HG02759 (cell line): Measurements from ENCODE around the gene CRHR2.
A peak's percentile ranks its signal among the peaks of the same experiment; 100 is the strongest.

Experiments
- ATAC-seq: cut with Tn5 transposase; IDR thresholded peaks from one replicate; pipeline ENCODE4 v1.9.1; 2021; ENCODE audit warnings: mild to moderate bottlenecking, moderate library complexity; ENCODE audit not compliant: unreplicated experiment

The CRHR2 gene

GRCh38 chr7:30633223-30633622 lies 49.0 kb downstream of the CRHR2 start:
- ATAC-seq = no peak

GRCh38 chr7:30630986-30631385 lies 51.3 kb downstream of the CRHR2 start:
- peak; percentile 54 for ATAC-seq

GRCh38 chr7:30627026-30627425 lies 55.2 kb downstream of the CRHR2 start:
- ATAC-seq = no peak

GRCh38 chr7:30625283-30625682 lies 57.0 kb downstream of the CRHR2 start:
- ATAC-seq = no peak

GRCh38 chr7:30618961-30619360 lies 63.3 kb downstream of the CRHR2 start:
- no peak for ATAC-seq

- no peak for ATAC-seq
Observed at GRCh38 chr7:30618080-30618676, 64.1 kb downstream of the CRHR2 start.

- ATAC-seq = no peak
Observed at GRCh38 chr7:30617359-30617758, 64.9 kb downstream of the CRHR2 start.

- no peak for ATAC-seq
Observed at GRCh38 chr7:30616318-30616717, 65.9 kb downstream of the CRHR2 start.

GRCh38 chr7:30613366-30614325 lies 68.6 kb downstream of the CRHR2 start:
- no peak for ATAC-seq

- ATAC-seq = no peak
Observed at GRCh38 chr7:30612658-30613265, 69.5 kb downstream of the CRHR2 start.

GRCh38 chr7:30605832-30606231 lies 76.4 kb downstream of the CRHR2 start:
- no peak for ATAC-seq

GRCh38 chr7:30604901-30605300 lies 77.4 kb downstream of the CRHR2 start:
- ATAC-seq = no peak
